Hepatic stellate cell (primary cell): Measurements from ENCODE around the gene BEGAIN.
"Not testable (repeated sequence)": the region's sequence is repeated elsewhere in the genome, so short reads cannot be mapped to it uniquely, and the experiment has no call there.

Experiments used
- DNase-seq: peaks from one replicate; pipeline ENCODE4 v3.0.0; 2011; ENCODE audit warnings: low spot score

The BEGAIN gene

GRCh38 chr14:100506053-100506452 is 81.2 kb downstream of the BEGAIN start:
- not testable (repeated sequence) for DNase-seq

- no peak for DNase-seq
Measured at GRCh38 chr14:100504372-100505078, 82.7 kb downstream of the BEGAIN start.

DNA sequence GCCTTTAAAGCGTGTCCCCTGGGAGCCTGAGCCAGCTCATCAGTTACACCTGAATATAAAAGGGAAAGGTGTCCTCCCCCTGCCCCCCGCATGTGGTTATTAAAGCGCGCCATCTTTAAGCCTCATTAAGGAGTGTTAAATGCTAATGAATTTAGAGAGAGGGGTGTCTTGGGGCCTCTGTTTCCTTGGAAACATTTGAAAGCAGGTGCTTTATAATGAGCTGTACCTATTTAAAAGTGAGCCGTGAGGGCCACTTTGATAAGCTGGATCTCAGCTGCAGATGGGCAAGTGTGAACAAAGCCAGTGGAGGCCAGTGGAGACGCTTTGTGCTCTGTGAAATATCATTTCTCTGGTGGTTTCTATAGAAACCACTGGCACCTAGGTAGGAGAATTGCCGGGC is 84.0 kb downstream of the BEGAIN start:
- DNase-seq: no peak

DNA sequence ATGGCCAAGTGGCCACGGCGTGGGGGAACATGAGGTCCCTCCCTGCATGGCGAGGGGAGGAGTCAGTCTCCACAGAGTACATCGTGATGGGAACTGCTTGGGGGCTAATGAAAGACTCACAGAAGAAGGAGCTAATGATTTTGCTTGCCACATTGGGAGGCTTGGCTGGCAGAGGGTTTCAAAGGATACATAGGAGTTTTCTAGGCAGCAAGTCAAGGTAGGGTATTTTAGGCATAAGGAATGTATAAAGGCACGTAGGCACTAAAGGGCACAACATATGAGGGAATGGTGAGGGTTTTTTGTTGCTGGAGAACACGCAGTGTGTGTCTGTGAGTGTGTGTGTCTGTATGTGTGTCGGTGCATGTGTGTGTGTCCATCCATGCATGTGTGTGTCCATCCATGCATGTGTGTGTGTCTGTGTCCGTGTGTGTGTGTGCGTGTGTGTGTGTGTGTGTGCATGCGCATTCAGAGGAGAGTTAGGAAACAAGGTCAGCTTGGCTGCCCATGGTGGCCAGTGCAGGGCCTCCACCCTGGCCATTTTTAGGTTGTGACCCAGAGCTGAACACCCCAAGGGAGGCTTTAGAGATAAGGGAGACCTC is 84.5 kb downstream of the BEGAIN start:
- no peak for DNase-seq

GRCh38 chr14:100500128-100500527 is 87.1 kb downstream of the BEGAIN start:
- DNase-seq: no peak

DNA sequence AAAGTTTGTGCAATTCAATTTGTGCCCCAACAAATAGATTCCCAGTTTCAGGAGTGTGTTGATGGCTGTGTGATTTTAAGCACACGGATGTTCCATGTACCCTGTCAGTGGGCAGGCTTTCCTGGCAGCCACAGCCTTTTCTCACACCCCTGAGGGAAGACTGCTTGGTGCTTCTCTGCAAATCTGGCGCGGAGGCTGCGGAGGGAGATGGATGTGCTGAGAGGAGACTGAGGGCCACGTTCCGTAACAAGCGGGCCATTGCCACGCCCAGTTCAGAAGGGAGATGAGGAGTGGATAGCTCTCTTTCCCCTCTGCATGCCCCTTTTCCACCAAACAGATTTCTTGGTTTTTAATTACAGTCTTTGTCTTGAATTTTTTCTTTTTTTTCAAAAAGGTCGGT is 89.1 kb downstream of the BEGAIN start:
- no peak for DNase-seq

DNA sequence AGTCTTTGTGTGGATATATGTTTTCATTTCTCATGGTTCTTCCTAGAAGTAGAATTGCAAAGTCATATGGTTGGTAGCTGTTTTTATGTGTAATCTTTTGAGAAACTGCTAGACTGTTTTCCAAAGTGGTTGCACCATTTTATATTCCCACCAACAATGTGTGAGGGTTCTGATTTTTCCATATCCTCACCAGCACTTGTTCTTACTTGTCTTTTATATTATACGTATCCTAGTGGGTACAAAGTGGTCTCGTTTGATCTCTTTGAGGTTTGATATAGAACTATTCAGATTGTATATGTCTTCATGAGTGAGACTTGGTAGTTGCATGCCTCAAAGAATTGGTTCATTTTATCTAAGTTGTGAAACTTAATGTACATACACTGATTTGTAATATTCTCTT is 91.3 kb downstream of the BEGAIN start:
- DNase-seq: no peak

DNA sequence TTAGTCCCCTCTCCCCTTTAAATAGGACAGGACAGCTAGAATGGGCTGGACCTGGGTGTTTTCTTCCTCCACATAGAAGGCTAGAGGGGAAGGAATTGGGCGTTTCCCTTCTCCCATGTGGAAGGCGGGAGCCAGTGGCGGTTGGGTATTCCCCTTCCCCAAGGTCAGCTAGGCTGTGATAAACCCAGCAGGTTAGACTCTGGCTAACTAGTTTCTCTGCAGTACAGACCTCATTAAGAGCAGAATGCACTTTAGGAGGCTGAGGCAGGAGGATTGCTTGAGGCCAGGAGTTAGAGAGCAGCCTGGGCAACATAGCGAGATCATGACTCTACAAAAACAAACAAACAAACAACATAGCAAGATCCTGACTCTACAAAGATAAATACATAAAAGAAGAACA is 92.6 kb downstream of the BEGAIN start:
- no peak for DNase-seq

DNA sequence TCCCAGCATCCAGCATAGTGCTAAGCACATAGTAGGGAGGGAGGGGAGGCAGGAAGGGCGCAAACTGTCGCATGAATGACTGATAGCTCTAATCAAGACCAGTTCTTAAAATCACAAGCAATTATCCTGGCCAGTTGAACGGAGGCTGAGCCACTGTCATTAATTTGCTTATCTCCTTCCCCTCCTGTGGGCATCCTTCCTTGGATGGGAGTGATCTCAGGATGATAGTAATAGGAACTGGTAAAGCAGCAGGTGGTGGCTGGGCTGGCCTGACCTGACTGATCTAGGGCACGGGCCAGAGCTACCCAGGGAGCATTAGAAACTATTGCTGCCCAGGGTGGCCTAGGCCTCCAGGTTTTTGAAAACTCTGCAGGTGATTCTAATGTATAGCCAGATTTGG is 97.0 kb downstream of the BEGAIN start:
- no peak for DNase-seq

DNA sequence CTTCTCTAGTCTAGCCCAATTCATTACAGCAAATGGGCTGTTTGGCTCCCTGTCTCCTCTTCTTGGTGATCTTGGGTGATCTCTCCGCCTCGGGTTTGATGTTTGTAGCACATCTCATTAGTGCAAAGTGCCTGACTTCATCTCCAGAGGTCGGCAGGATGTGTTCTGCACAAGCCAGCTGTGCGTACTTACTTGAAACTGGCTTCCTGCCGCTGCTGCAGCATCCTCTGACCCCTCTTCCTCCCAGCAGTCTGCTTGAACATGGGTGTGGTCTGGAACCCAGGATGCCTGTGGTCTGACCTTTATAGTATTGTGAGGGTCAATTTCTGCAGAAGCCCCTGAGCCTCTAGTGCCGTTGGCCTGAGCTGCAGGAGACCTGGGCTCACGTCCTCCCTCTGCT is 99.2 kb downstream of the BEGAIN start:
- DNase-seq: no peak

- DNase-seq: no peak
Measured at GRCh38 chr14:100487304-100487703, 99.9 kb downstream of the BEGAIN start.
